ENCODE measurements around the gene WASF2.

GRCh38 chr1:27496604-27497155, 6.7 kb upstream of the WASF2 start:
- TF ChIP-seq CTCF (IDR thresholded peaks at IDR 0.05), result no peak
- no peak for TF ChIP-seq POLR2A (IDR thresholded peaks at IDR 0.05)
